ENCODE data around the gene GTPBP6. TPM values are rescaled to one million over a fixed set of nuclear protein-coding genes. Genes with fewer than 3 reads are reported as not detected.

The GTPBP6 gene
- total RNA-seq, 1 donor from 2014 or later, result 75.6 TPM

- H3K4me3 Mint-ChIP-seq, result no peak overlapping the region
- ATAC-seq (ENCODE audit: low read depth), result no peak
- TF ChIP-seq CTCF (IDR thresholded peaks at IDR 0.05), result no peak
- no peaks in the 10 kb centered on the region for H3K9me3 Mint-ChIP-seq
- no peak for DNase-seq
- no peaks in the 10 kb centered on the region for H3K27me3 Mint-ChIP-seq
- POLR2A ChIA-PET, result no interaction called here
- no peaks in the 10 kb centered on the region for H3K4me1 Mint-ChIP-seq
- CTCF ChIA-PET, result no interaction called here
- no peak overlapping the region for H3K27ac Mint-ChIP-seq
- intact Hi-C loops (cut with micrococcal nuclease), result no loop called here
- H3K36me3 Mint-ChIP-seq (ENCODE audit: low read depth), result peaks cover 33% of the 10 kb centered on the region
Measured at GRCh38 chrX:341541-342101, 23.0 kb upstream of the GTPBP6 start.

- peaks cover 38% of the 10 kb centered on the region for H3K36me3 Mint-ChIP-seq (ENCODE audit: low read depth)
- H3K4me1 Mint-ChIP-seq, result no peaks in the 10 kb centered on the region
- TF ChIP-seq CTCF (IDR thresholded peaks at IDR 0.05), result no peak
- no peak overlapping the region for H3K27ac Mint-ChIP-seq
- H3K9me3 Mint-ChIP-seq, result no peaks in the 10 kb centered on the region
- intact Hi-C loops (cut with micrococcal nuclease), result no loop called here
- H3K4me3 Mint-ChIP-seq, result no peak overlapping the region
- ChIA-PET POLR2A (no interaction called here), CTCF (no interaction called here)
- DNase-seq (no peak), ATAC-seq (ENCODE audit: low read depth) (no peak)
- no peaks in the 10 kb centered on the region for H3K27me3 Mint-ChIP-seq
Measured at GRCh38 chrX:340641-341423, 22.2 kb upstream of the GTPBP6 start.

- intact Hi-C loops (cut with micrococcal nuclease), result no loop called here
- CTCF ChIA-PET, result no interaction called here
- Mint-ChIP-seq H3K9me3 (no peaks in the 10 kb centered on the region), H3K4me1 (no peaks in the 10 kb centered on the region), H3K36me3 (ENCODE audit: low read depth) (peaks cover 41% of the 10 kb centered on the region), H3K4me3 (no peak overlapping the region), H3K27me3 (no peaks in the 10 kb centered on the region), H3K27ac (no peak overlapping the region)
- POLR2A ChIA-PET, result no interaction called here
- TF ChIP-seq CTCF (IDR thresholded peaks at IDR 0.05), result no peak
- DNase-seq (no peak), ATAC-seq (ENCODE audit: low read depth) (no peak)
Measured at GRCh38 chrX:340121-340520, 21.5 kb upstream of the GTPBP6 start.

- no peak for DNase-seq
Measured at GRCh38 chrX:338836-339400, 20.3 kb upstream of the GTPBP6 start.

More at GRCh38 chrX:338836-339400, 20.3 kb upstream of the GTPBP6 start:
- Mint-ChIP-seq H3K36me3 (ENCODE audit: low read depth) (peaks cover 37% of the 10 kb centered on the region), H3K27me3 (no peaks in the 10 kb centered on the region), H3K4me1 (no peaks in the 10 kb centered on the region), H3K4me3 (no peak overlapping the region), H3K9me3 (no peaks in the 10 kb centered on the region), H3K27ac (no peak overlapping the region)
- POLR2A ChIA-PET, result no interaction called here
- ATAC-seq (ENCODE audit: low read depth), result no peak
- intact Hi-C loops (cut with micrococcal nuclease), result no loop called here
- no peak for TF ChIP-seq CTCF (IDR thresholded peaks at IDR 0.05)
- CTCF ChIA-PET, result no interaction called here

Data from activated B cell treated with CpG ODN at 0.5 μM for 24 hours (primary cell).